Transverse colon (tissue), 4 donors: Measurements from ENCODE around the gene RRP12. TPM values are rescaled to one million over a fixed set of nuclear protein-coding genes. Genes with fewer than 3 reads are reported as not detected.
A peak's percentile ranks its signal among the peaks of the same experiment; 100 is the strongest.

ENCODE experiments used
- DNase-seq: peaks from one replicate; pipeline ENCODE4 v3.0.0-alpha.2; 2019
- H3K27ac ChIP-seq, 4 donors: fragments of 200-600 bp; sonication (generic); 2 replicates each; pipeline ENCODE4 v1.5.1; 2016 to 2018; ENCODE audit warnings: inconsistent platforms in 4 of 4
- H3K27me3 ChIP-seq: fragments of 200-600 bp; sonication (generic); 2 replicates; pipeline ENCODE4 v1.5.1; 2017; ENCODE audit warnings: inconsistent platforms
- H3K36me3 ChIP-seq, 4 donors: fragments of 200-600 bp; sonication (generic); 2 replicates each; pipeline ENCODE4 v1.5.1; 2017 to 2019; ENCODE audit warnings: inconsistent platforms in 4 of 4
- H3K4me1 ChIP-seq, 4 donors: fragments of 200-600 bp; sonication (generic); 2 replicates each; pipeline ENCODE4 v1.5.1; 2017 to 2020; ENCODE audit warnings: inconsistent platforms in 4 of 4
- H3K4me3 ChIP-seq, 4 donors: fragments of 200-600 bp; sonication (generic); 1 replicate in 1 of 4; 2 replicates in 3 of 4; pipeline versions ENCODE4 v1.5.1 to v1.6.1; 2017 to 2019; ENCODE audit warnings: inconsistent platforms in 4 of 4
- H3K9me3 ChIP-seq, 2 donors: fragments of 200-600 bp; sonication (generic); 2 replicates each; pipeline ENCODE4 v1.5.1; 2017 to 2019; ENCODE audit warnings: inconsistent platforms in 2 of 2
- EP300 ChIP-seq: sonication (generic); formaldehyde crosslinking; IDR thresholded peaks from one replicate; pipeline ENCODE4 v1.6.1; 2017; ENCODE audit warnings: antibody characterized with exemption, low read depth
- POLR2A ChIP-seq: fragments of 450-650 bp; IDR thresholded peaks from one replicate; pipeline ENCODE4 v1.6.1; 2016; ENCODE audit warnings: antibody characterized with exemption, mild to moderate bottlenecking, moderate library complexity
- POLR2AphosphoS5 ChIP-seq, 3 donors: sonication (generic); formaldehyde crosslinking; IDR thresholded peaks; one replicate each; pipeline ENCODE4 v1.6.1; 2016; ENCODE audit warnings: antibody characterized with exemption in 3 of 3
- WGBS, 2 donors: methylation state at CpG; one replicate each; pipeline ENCODE4 v1.1.5; 2018; ENCODE audit warnings: low coverage in 1 of 2; 5-methylcytosine and 5-hydroxymethylcytosine counted together
- in situ Hi-C, 4 donors: fragments of 200-750 bp; cut with MboI; loops; one replicate each; pipeline versions ENCODE4 v1.15.0 to v1.15.1; 2017; ENCODE audit warnings: low sequenced_read_pairs in 3 of 4, low pct_ligation_motif_present in 1 of 4, low pct_unique_long_range_greater_than_20kb in 1 of 4
- intact Hi-C: fragments of 100-400 bp; cut with DNase I; formaldehyde crosslinking; loops from one replicate; pipeline ENCODE4 v1.15.1; 2023; ENCODE audit warnings: low total_unique reads
- total RNA-seq, 4 donors: library from RNA; depleted of rRNA; stranded (reverse); fragments of >200 nt; gene quantifications; one replicate each; pipeline ENCODE4 v1.1.0, GENCODE V29; 2016
- TF ChIP-seq, protein P1 (sequence below), 5 experiments: fragments of 200-600 bp in 3 of 5; fragments of 450-650 bp in 2 of 5; sonication (generic) in 3 of 5; IDR thresholded peaks; 1 replicate in 2 of 5; 2 replicates in 3 of 5; pipeline ENCODE4 v1.5.1; 2016 to 2017; ENCODE audit warnings: antibody characterized with exemption in 5 of 5, inconsistent platforms in 3 of 5, mild to moderate bottlenecking in 2 of 5, moderate library complexity in 1 of 5

Gene RRP12
- 10 to 100 TPM in 3 of 4 donors, 1 to 10 TPM in 1; 5.7 to 14.0 (median 11.5) TPM for total RNA-seq

- 1% methylated on average over 28 of the region's 39 CpGs; no CpG with 5 or more reads in 1 of the 2 donors for WGBS, 2 donors
- TF ChIP-seq POLR2A (peak; percentile 68), EP300 (no peak), POLR2AphosphoS5 (IDR thresholded peaks at IDR 0.05) (peak; percentile 37 to 82 (median 80))
- TF ChIP-seq, protein P1, sequence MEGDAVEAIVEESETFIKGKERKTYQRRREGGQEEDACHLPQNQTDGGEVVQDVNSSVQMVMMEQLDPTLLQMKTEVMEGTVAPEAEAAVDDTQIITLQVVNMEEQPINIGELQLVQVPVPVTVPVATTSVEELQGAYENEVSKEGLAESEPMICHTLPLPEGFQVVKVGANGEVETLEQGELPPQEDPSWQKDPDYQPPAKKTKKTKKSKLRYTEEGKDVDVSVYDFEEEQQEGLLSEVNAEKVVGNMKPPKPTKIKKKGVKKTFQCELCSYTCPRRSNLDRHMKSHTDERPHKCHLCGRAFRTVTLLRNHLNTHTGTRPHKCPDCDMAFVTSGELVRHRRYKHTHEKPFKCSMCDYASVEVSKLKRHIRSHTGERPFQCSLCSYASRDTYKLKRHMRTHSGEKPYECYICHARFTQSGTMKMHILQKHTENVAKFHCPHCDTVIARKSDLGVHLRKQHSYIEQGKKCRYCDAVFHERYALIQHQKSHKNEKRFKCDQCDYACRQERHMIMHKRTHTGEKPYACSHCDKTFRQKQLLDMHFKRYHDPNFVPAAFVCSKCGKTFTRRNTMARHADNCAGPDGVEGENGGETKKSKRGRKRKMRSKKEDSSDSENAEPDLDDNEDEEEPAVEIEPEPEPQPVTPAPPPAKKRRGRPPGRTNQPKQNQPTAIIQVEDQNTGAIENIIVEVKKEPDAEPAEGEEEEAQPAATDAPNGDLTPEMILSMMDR (IDR thresholded peaks at IDR 0.05), result peak in 2 of 5 experiments; percentile 11 to 18
- H3K9me3 ChIP-seq, result no peaks in the 10 kb centered on the region
- peaks cover 5 to 18% (median 10%) of the 10 kb centered on the region in 4 donors for H3K4me1 ChIP-seq
- intact Hi-C loops (no loop called here), in situ Hi-C loops (no loop called here)
- peak; percentile 90 for DNase-seq
- H3K27ac ChIP-seq, result peak within 1 kb of the TSS; percentile 77 to 88 (median 85)
- H3K4me3 ChIP-seq, result peak within 1 kb of the TSS; percentile 59 to 96 (median 63)
- no peaks in the 10 kb centered on the region for H3K27me3 ChIP-seq
- no peaks in the 10 kb centered on the region for H3K36me3 ChIP-seq
These were observed at the start of gene RRP12 for GRCh38 chr10:97400665-97401454. RRP12 (minus strand) TSS chr10:97401340; CDS start chr10:97401231, 109 bp downstream.

DNA sequence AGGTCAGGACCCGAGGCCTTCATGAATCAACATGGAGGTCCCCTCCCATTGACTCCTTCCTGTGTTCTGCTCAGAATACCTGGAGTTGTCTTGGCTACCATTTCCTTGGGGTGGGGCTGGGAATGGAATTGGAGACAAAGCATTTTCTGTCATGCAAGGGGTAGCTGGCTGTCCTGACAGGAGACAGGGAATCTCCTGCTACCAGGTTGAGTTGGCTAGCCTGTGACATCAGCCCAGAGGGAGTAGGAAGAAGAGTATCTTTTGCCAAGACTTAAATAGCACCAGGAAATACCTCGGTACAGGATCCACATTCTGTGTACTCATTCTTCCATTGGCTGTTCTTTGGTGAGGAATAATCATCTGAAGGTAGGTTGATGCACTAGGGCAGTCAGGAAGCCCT, 49.7 kb upstream of the RRP12 start:
- DNase-seq, result no peak
- Histone ChIP-seq H3K9me3 (no peaks in the 10 kb centered on the region), H3K36me3 (peaks cover 0 to 3% (median 1%) of the 10 kb centered on the region in 4 donors), H3K27ac (no peak overlapping the region), H3K4me1 (peaks cover 0 to 20% (median 14%) of the 10 kb centered on the region in 4 donors), H3K4me3 (no peak overlapping the region), H3K27me3 (no peaks in the 10 kb centered on the region)
- intact Hi-C loops (no loop called here), in situ Hi-C loops (no loop called here)
- TF ChIP-seq POLR2A, result no peak
- TF ChIP-seq EP300, result no peak
- no peak for TF ChIP-seq POLR2AphosphoS5 (IDR thresholded peaks at IDR 0.05)
- TF ChIP-seq, protein P1 (IDR thresholded peaks at IDR 0.05), result no peak
- 79% methylated on average over 2 of the region's 2 CpGs; no CpG with 5 or more reads in 1 of the 2 donors for WGBS, 2 donors

DNA sequence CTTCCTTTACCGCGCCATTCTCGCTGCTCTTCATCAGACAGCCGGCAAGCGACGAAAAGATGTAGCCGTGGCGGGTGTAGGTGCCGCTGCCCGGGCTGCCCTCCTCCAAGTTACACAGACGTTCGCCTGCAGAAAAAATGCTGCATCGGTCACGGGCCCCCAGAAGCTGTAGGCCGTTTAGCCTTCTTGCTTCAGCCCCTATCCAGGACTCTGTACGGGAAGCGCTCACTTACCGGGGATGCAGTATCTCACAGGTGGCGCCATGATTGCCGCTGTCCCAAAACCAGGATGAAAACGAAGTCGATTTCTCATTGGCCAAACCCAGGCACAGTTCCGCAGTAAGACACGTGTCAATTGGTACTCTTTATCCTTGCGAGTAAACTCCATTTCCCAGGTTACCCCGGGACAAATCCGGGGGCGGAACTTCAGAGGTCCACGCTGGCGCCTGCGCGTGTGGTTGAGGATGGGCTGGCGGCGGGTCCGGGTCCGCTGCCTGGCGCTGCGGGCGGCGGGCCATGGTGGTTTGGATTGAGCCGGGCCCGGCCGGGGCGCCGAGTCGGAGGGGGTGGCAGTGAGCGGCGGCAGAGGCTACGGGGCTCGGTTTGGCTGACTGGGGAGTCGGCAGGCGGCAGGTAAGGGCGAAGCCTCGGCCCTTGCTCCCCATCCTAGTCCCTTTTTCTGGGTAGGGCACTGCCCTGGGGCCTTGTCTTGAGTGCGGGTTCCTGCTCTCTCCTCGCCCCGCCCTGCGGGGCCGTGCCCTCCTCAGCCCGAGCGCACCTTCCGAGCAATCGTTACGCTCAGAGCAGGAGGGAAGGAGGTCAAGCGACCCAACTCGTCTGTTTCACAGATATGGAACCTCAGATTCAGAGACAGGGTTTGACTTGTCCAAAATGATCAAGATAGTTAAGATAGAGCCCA, 44.8 kb upstream of the RRP12 start, which contains the start of the genes EXOSC1 and ZDHHC16:
Gene EXOSC1, minus strand, starts transcription at position 285 of the 918 bp plus-strand sequence. Its CDS starts 21 bp downstream, at position 264.
Gene ZDHHC16, plus strand, starts transcription at position 454 of the 918 bp plus-strand sequence. CDS start 5,501 bp downstream, outside the sequence.
- Histone ChIP-seq H3K4me1 (peaks cover 10 to 30% (median 21%) of the 10 kb centered on the region in 4 donors), H3K27ac (peak within 1 kb of the TSS; percentile 73 to 85 (median 82)), H3K36me3 (peaks cover 0 to 3% (median 1%) of the 10 kb centered on the region in 4 donors), H3K27me3 (no peaks in the 10 kb centered on the region), H3K9me3 (no peaks in the 10 kb centered on the region), H3K4me3 (peak within 1 kb of the TSS; percentile 59 to 93 (median 83))
- in situ Hi-C loops (no loop called here), intact Hi-C loops (no loop called here)
- peak; percentile 93 for DNase-seq
- 0% methylated on average over 42 of the region's 66 CpGs; no CpG with 5 or more reads in 1 of the 2 donors for WGBS, 2 donors
- TF ChIP-seq EP300, result no peak
- TF ChIP-seq POLR2A, result peak; percentile 72
- TF ChIP-seq POLR2AphosphoS5 (IDR thresholded peaks at IDR 0.05), result peak; percentile 74 to 87 (median 84)

GRCh38 chr10:97445357-97445721, 44.2 kb upstream of the RRP12 start:
- no peak for DNase-seq
- 1 to 20% methylated on average over 1 to 13 of the region's 13 CpGs for WGBS, 2 donors
- H3K4me1 ChIP-seq, result peaks cover 10 to 30% (median 21%) of the 10 kb centered on the region in 4 donors
- no peaks in the 10 kb centered on the region for H3K9me3 ChIP-seq
- no peak for TF ChIP-seq POLR2A
- no peak for TF ChIP-seq POLR2AphosphoS5 (IDR thresholded peaks at IDR 0.05)
- TF ChIP-seq, protein P1 (IDR thresholded peaks at IDR 0.05), result no peak
- no peak for TF ChIP-seq EP300
- H3K4me3 ChIP-seq, result peak overlapping the region; percentile 59 to 93 (median 83)
- intact Hi-C loops (no loop called here), in situ Hi-C loops (no loop called here)
- no peaks in the 10 kb centered on the region for H3K27me3 ChIP-seq
- peak overlapping the region; percentile 73 to 85 (median 82) for H3K27ac ChIP-seq
- peaks cover 0 to 10% (median 4%) of the 10 kb centered on the region in 4 donors for H3K36me3 ChIP-seq
